Large intestine (tissue), 3 donors: ENCODE data around the gene JUN. TPM values are rescaled to one million over a fixed set of nuclear protein-coding genes. Genes with fewer than 3 reads are reported as not detected.
A peak's percentile ranks its signal among the peaks of the same experiment; 100 is the strongest.

ENCODE experiments used
- DNase-seq, 2 donors: peaks; one replicate each; pipeline versions ENCODE4 v3.0.0 to v3.0.0-alpha.2; 2013
- H3K27ac ChIP-seq: one replicate; pipeline ENCODE4 v1.5.1; 2013; ENCODE audit warnings: low read length
- H3K27me3 ChIP-seq: 2 replicates; pipeline ENCODE4 v1.6.1; 2013; ENCODE audit warnings: low read length; ENCODE audit not compliant: control insufficient read depth, insufficient read depth
- H3K36me3 ChIP-seq: 2 replicates; pipeline ENCODE4 v1.6.1; 2013; ENCODE audit warnings: low read length; ENCODE audit not compliant: control insufficient read depth, insufficient read depth
- H3K4me1 ChIP-seq: one replicate; pipeline ENCODE4 v1.6.1; 2013; ENCODE audit warnings: low read length; ENCODE audit not compliant: control insufficient read depth, insufficient read depth
- H3K4me3 ChIP-seq: one replicate; pipeline ENCODE4 v1.5.1; 2013; ENCODE audit warnings: low read length
- H3K9me3 ChIP-seq: one replicate; pipeline ENCODE4 v1.6.1; 2013; ENCODE audit warnings: mild to moderate bottlenecking, low read depth, low read length, moderate library complexity; ENCODE audit not compliant: control insufficient read depth
- WGBS: methylation state at CpG from one replicate; pipeline ENCODE4 v1.1.5; 2013; ENCODE audit warnings: low lambda C conversion rate; ENCODE audit not compliant: insufficient coverage; 5-methylcytosine and 5-hydroxymethylcytosine counted together
- polyA plus RNA-seq: library from polyadenylated mRNA; unstranded; fragments of 120-200 nt; gene quantifications from one replicate; pipeline ENCODE4 v1.2.1, GENCODE V29; 2013

The JUN gene
- polyA plus RNA-seq, 1 donor: 385 TPM

- Histone ChIP-seq H3K4me3 (no peak overlapping the region), H3K27me3 (no peaks in the 10 kb centered on the region), H3K36me3 (no peaks in the 10 kb centered on the region), H3K4me1 (peaks cover 22% of the 10 kb centered on the region), H3K9me3 (no peaks in the 10 kb centered on the region), H3K27ac (no peak overlapping the region)
- no CpG with 5 or more reads among the region's 2 CpGs for WGBS
- DNase-seq: no peak
Measured at GRCh38 chr1:58818075-58818474, 34.2 kb upstream of the JUN start.

- H3K27ac ChIP-seq: peak overlapping the region; percentile 89
- 50% methylated on average over 1 of the region's 4 CpGs for WGBS
- H3K4me1 ChIP-seq: peaks cover 22% of the 10 kb centered on the region
- no peak for DNase-seq
- H3K27me3 ChIP-seq: no peaks in the 10 kb centered on the region
- no peaks in the 10 kb centered on the region for H3K9me3 ChIP-seq
- peak overlapping the region; percentile 79 for H3K4me3 ChIP-seq
- H3K36me3 ChIP-seq: no peaks in the 10 kb centered on the region
Measured at GRCh38 chr1:58816747-58817221, 32.9 kb upstream of the JUN start.

DNA sequence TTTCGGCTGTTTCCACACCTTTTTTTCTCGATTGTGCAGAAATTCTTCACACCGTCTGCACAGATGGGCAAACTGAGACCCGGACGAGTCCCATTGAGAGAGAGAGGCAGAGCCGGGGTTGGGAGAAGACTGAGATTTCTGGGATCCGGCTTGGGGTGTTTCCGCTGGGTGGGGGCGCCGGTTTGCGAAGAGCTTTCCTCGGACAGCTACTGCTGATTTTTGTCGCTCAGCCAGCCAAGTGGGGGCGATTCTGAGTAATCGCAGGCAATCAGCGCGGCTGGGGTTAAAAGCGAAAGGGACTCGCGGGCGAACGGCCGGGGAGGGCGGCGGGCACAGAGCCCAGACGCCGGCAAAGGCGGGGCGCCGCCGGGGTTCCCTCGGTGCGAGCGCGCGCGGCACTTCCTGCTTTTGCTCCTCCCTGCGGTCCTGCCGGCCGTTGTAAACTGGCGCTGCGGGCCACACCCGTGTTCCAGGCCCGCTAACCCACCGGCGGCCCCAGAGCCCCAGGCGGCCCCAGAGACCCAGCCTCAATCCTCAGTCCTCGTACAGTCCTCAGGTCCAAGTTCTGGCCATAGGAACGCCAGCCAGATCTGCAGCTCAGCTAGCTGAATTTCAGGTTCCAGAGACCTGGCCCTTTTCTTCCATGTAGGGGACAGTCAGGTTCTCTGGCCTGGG is 32.4 kb upstream of the JUN start:
- no peaks in the 10 kb centered on the region for H3K9me3 ChIP-seq
- H3K27ac ChIP-seq: peak overlapping the region; percentile 89
- no peaks in the 10 kb centered on the region for H3K36me3 ChIP-seq
- H3K4me3 ChIP-seq: peak overlapping the region; percentile 79
- WGBS: 4% methylated on average over 4 of the region's 49 CpGs
- no peaks in the 10 kb centered on the region for H3K27me3 ChIP-seq
- peaks cover 22% of the 10 kb centered on the region for H3K4me1 ChIP-seq
- peak; percentile 87 to 96 for DNase-seq

GRCh38 chr1:58815686-58816071 is 31.8 kb upstream of the JUN start:
- DNase-seq: peak; percentile 77 to 90
- Histone ChIP-seq H3K36me3 (no peaks in the 10 kb centered on the region), H3K4me1 (peaks cover 22% of the 10 kb centered on the region), H3K9me3 (no peaks in the 10 kb centered on the region), H3K4me3 (peak overlapping the region; percentile 79), H3K27me3 (no peaks in the 10 kb centered on the region), H3K27ac (peak overlapping the region; percentile 89)
- 5% methylated on average over 5 of the region's 13 CpGs for WGBS

DNA sequence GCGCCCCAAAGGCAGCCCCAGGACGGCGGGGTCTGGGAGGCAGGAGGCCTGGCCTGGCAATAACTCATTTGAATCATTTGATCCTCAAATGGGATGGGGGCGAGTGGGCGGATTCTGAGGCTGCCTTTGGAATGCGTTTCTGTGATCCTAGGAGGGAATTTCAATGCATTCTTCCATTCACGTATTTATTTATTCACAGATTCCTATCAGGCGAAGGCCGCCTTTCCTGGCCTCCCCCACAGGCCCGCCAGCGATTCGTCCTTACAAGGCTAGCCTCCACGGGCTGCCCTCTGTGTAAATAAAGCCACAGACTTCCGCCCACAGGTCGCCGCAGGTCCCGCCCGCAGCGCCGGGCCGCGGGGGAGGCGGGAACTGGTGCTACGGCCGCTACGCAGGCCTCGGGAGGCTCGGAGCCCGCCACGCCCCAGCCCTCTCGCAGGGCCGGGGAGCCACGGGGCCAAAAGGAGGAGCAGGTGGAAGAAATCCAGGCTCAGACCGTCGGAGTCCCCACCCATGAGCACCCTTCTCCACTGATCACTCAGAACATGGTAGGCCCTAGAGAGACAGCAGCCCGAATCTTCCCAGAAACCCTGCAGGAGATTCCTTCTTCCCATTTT is 31.3 kb upstream of the JUN start:
- Histone ChIP-seq H3K27ac (peak overlapping the region; percentile 89), H3K4me1 (peaks cover 22% of the 10 kb centered on the region), H3K36me3 (no peaks in the 10 kb centered on the region), H3K9me3 (no peaks in the 10 kb centered on the region), H3K27me3 (no peaks in the 10 kb centered on the region), H3K4me3 (peak overlapping the region; percentile 79)
- peak; percentile 81 to 91 for DNase-seq
- WGBS: no CpG with 5 or more reads among the region's 36 CpGs

DNA sequence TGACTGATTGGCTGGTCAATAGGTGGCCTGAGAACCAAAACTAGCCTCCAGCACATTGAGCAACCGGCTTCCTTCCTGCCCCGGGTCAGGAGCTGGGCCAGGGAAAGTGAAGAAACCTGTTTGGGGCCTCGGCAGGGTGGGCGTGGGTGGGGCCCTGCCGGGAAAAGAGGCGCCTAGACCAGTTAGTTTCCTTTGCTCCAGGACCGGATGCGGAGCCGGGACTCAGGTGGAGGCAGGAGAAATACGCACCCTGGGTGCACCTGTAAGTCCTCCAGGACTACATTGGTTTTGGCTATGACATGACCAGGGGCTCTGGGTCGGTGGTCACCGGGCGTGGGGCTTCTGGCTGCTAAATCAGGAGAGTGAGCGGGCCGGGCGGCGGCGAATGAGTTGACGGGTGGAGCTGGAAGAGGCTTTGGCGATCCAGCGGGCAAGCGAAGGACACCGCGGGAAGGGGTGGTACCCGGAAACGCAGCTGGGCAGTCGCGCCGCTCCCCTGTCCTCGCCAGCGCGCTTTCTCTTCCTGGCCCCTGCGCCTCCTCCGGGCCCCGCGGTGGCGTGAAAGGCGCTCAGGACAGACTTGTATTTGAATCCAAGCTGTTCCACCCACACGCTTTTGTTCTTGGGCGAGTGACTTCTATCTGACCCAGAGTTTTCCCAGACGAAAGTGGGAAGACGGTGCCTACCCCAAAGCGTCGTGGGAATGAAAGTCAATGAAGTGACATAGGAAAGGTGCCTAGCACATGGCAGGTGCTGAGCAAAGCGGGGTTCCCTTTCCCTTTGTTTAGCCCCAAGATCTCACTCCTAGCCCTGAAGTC is 30.6 kb upstream of the JUN start:
- H3K36me3 ChIP-seq: no peaks in the 10 kb centered on the region
- peak overlapping the region; percentile 79 for H3K4me3 ChIP-seq

GRCh38 chr1:58813801-58814200 is 30.0 kb upstream of the JUN start:
- no peak for DNase-seq
- Histone ChIP-seq H3K4me1 (peaks cover 24% of the 10 kb centered on the region), H3K9me3 (no peaks in the 10 kb centered on the region), H3K4me3 (no peak overlapping the region), H3K36me3 (no peaks in the 10 kb centered on the region), H3K27ac (peak overlapping the region; percentile 89), H3K27me3 (no peaks in the 10 kb centered on the region)
- WGBS: no CpG with 5 or more reads among the region's 7 CpGs

More for the DNA sequence above, 30.6 kb upstream of the JUN start:
- H3K27ac ChIP-seq: peak overlapping the region; percentile 89
- peak; percentile 30 to 79 for DNase-seq
- WGBS: no CpG with 5 or more reads among the region's 45 CpGs
- H3K4me1 ChIP-seq: peaks cover 20% of the 10 kb centered on the region
- H3K9me3 ChIP-seq: no peaks in the 10 kb centered on the region
- no peaks in the 10 kb centered on the region for H3K27me3 ChIP-seq

DNA sequence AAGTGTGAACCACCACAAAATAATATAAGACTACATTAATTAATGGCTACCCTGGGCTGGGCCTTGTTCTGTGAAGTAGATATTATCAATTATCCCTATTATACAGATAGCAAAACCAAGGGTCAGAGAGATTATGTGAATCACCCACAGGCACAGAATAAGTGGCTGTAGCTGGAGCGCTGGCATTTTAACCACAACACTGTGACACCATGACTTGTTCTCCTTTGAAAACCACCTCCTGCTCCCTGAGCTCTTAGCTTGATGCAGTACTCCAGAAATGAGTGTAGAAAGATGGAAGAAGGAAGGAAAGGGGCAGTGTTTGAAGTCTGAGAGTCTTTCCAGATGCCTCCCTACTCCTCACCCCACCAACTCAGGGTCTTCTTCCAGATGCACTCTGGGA is 29.5 kb upstream of the JUN start:
- H3K4me1 ChIP-seq: peaks cover 24% of the 10 kb centered on the region
- WGBS: no CpG with 5 or more reads among the region's 1 CpG
- H3K9me3 ChIP-seq: no peaks in the 10 kb centered on the region
- no peak overlapping the region for H3K27ac ChIP-seq
- no peaks in the 10 kb centered on the region for H3K27me3 ChIP-seq
- no peak for DNase-seq
- no peaks in the 10 kb centered on the region for H3K36me3 ChIP-seq
- no peak overlapping the region for H3K4me3 ChIP-seq

DNA sequence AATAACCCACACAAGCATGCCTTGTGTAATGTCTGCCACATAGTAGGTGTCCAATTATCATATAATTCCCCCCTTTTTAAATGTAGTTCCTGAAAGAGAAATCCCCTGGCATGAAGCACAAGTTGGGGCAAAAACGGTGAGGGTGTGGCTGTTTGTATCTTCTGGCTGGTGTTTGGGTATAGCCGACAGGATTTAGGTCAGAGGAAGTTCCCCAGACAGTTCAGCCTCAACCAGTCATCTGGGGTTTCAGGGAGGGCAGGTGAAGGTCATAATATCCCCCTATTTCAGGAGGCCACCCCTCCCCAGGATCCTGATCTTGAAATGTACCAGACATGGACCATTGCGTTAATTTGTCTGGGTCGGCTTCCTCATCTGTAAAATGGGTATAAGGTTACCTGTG is 29.1 kb upstream of the JUN start:
- Histone ChIP-seq H3K27ac (no peak overlapping the region), H3K27me3 (no peaks in the 10 kb centered on the region), H3K36me3 (no peaks in the 10 kb centered on the region), H3K9me3 (no peaks in the 10 kb centered on the region), H3K4me1 (peaks cover 24% of the 10 kb centered on the region), H3K4me3 (no peak overlapping the region)
- DNase-seq: no peak
- WGBS: no CpG with 5 or more reads among the region's 4 CpGs

GRCh38 chr1:58812468-58812867 is 28.6 kb upstream of the JUN start:
- peaks cover 24% of the 10 kb centered on the region for H3K4me1 ChIP-seq
- no peaks in the 10 kb centered on the region for H3K36me3 ChIP-seq
- no peak overlapping the region for H3K27ac ChIP-seq
- DNase-seq: no peak
- no peaks in the 10 kb centered on the region for H3K9me3 ChIP-seq
- H3K4me3 ChIP-seq: no peak overlapping the region
- H3K27me3 ChIP-seq: no peaks in the 10 kb centered on the region
- 100% methylated on average over 1 of the region's 3 CpGs for WGBS
